WTC11 (cell line): Measurements from ENCODE around the gene SNAPC4. TPM values are rescaled to one million over a fixed set of nuclear protein-coding genes. Genes with fewer than 3 reads are reported as not detected.

Source experiments
- ATAC-seq: fragments of 200-7000 bp; cut with Tn5 transposase; 2 replicates; pipeline ENCODE4 v1.10.0; 2021; ENCODE audit warnings: mild to moderate bottlenecking, moderate library complexity
- CTCF ChIA-PET: fragments of 300-600 bp; sonication (Branson Sonifier 250); formaldehyde crosslinking; loops from one replicate; lab custom pipeline; 2021; ENCODE audit warnings: antibody characterized with exemption; lab: Charles Lee
- POLR2A ChIA-PET: fragments of 350-600 bp; sonication (Branson Sonifier 250); formaldehyde crosslinking; loops from one replicate; lab custom pipeline; 2021; ENCODE audit warnings: antibody characterized with exemption; lab: Charles Lee
- DNase-seq: peaks from one replicate; pipeline ENCODE4 v3.0.0; 2021; ENCODE audit warnings: low spot score
- H3K27ac Mint-ChIP-seq: 2 replicates; pipeline ENCODE4 v1.8.0; 2021; ENCODE audit warnings: mixed read lengths
- H3K27me3 Mint-ChIP-seq: 2 replicates; pipeline ENCODE4 v1.8.0; 2021; ENCODE audit warnings: low read depth, mild to moderate bottlenecking, moderate library complexity, mixed read lengths
- H3K36me3 Mint-ChIP-seq: 2 replicates; pipeline ENCODE4 v1.8.0; 2021; ENCODE audit warnings: mixed read lengths
- H3K4me1 Mint-ChIP-seq: 2 replicates; pipeline ENCODE4 v1.8.0; 2022; ENCODE audit warnings: mixed read lengths
- H3K4me3 Mint-ChIP-seq: 2 replicates; pipeline ENCODE4 v1.8.0; 2021; ENCODE audit warnings: mild to moderate bottlenecking, moderate library complexity, mixed read lengths
- H3K9me3 Mint-ChIP-seq: 2 replicates; pipeline ENCODE4 v1.8.0; 2021; ENCODE audit warnings: mixed read lengths
- CBFB ChIP-seq: sonication (generic); formaldehyde crosslinking; IDR thresholded peaks from 2 replicates; pipeline ENCODE4 v1.8.1; 2022; ENCODE audit warnings: mild to moderate bottlenecking, low read depth, missing genetic modification reagents
- EMX1 ChIP-seq: fragments of 250-450 bp; sonication (Bioruptor Pico); IDR thresholded peaks from 2 replicates; pipeline ENCODE4 v1.8.0; 2021; ENCODE audit warnings: mild to moderate bottlenecking
- FOXP1 ChIP-seq: sonication (generic); formaldehyde crosslinking; IDR thresholded peaks from 2 replicates; pipeline ENCODE4 v1.8.0; 2022; ENCODE audit warnings: missing genetic modification reagents, mild to moderate bottlenecking, moderate library complexity, borderline replicate concordance
- GTF2I ChIP-seq: fragments of 250-450 bp; sonication (Bioruptor Pico); conservative IDR thresholded peaks from 2 replicates; pipeline ENCODE4 v1.4.0; 2021; ENCODE audit warnings: mild to moderate bottlenecking
- IRF2 ChIP-seq: sonication (generic); formaldehyde crosslinking; IDR thresholded peaks from 2 replicates; pipeline ENCODE4 v1.8.0; 2022; ENCODE audit warnings: low read depth, missing genetic modification reagents, borderline replicate concordance
- JAZF1 ChIP-seq: fragments of 250-450 bp; sonication (Bioruptor Pico); IDR thresholded peaks from 2 replicates; pipeline ENCODE4 v1.9.0; 2021; ENCODE audit warnings: moderate library complexity, mild to moderate bottlenecking, inconsistent platforms
- KAT7 ChIP-seq: sonication (generic); formaldehyde crosslinking; IDR thresholded peaks from 2 replicates; pipeline ENCODE4 v1.8.1; 2023; ENCODE audit warnings: missing genetic modification reagents, mild to moderate bottlenecking, borderline replicate concordance
- NFE2L1 ChIP-seq: sonication (generic); formaldehyde crosslinking; IDR thresholded peaks from 2 replicates; pipeline ENCODE4 v1.8.1; 2023; ENCODE audit warnings: missing genetic modification reagents
- NR1H2 ChIP-seq: sonication (generic); formaldehyde crosslinking; IDR thresholded peaks from 2 replicates; pipeline ENCODE4 v1.9.0; 2021; ENCODE audit warnings: mild to moderate bottlenecking, moderate library complexity, missing genetic modification reagents
- SP1 ChIP-seq: sonication (generic); formaldehyde crosslinking; conservative IDR thresholded peaks from 2 replicates; pipeline ENCODE4 v1.8.1; 2022; ENCODE audit warnings: missing genetic modification reagents
- TCF7 ChIP-seq: sonication (generic); formaldehyde crosslinking; IDR thresholded peaks from 2 replicates; pipeline ENCODE4 v1.8.0; 2022; ENCODE audit warnings: mild to moderate bottlenecking, low read depth, missing genetic modification reagents, moderate library complexity
- ZNF138 ChIP-seq: sonication (generic); formaldehyde crosslinking; conservative IDR thresholded peaks from 2 replicates; pipeline ENCODE4 v1.8.1; 2022; ENCODE audit warnings: mild to moderate bottlenecking, moderate library complexity, missing genetic modification reagents
- total RNA-seq: library from RNA; stranded (reverse); gene quantifications from 3 replicates; pipeline ENCODE4 v1.2.3, GENCODE V29; 2021
- TF ChIP-seq, protein P1 (sequence below): sonication (generic); formaldehyde crosslinking; IDR thresholded peaks from 2 replicates; pipeline ENCODE4 v1.8.0; 2022; ENCODE audit warnings: mild to moderate bottlenecking, missing genetic modification reagents
- TF ChIP-seq, protein P2 (sequence below): sonication (generic); formaldehyde crosslinking; IDR thresholded peaks from 2 replicates; pipeline ENCODE4 v1.8.0; 2022; ENCODE audit warnings: missing genetic modification reagents
- TF ChIP-seq, protein P3 (sequence below): sonication (generic); formaldehyde crosslinking; conservative IDR thresholded peaks from 2 replicates; pipeline ENCODE4 v1.8.1; 2023; ENCODE audit warnings: mild to moderate bottlenecking, low read depth, missing genetic modification reagents, moderate library complexity
- TF ChIP-seq, protein P4 (sequence below): fragments of 200-600 bp; IDR thresholded peaks from 2 replicates; pipeline ENCODE4 v1.8.0; 2022; ENCODE audit warnings: antibody characterized with exemption
- TF ChIP-seq, protein P5 (sequence below): sonication (generic); formaldehyde crosslinking; IDR thresholded peaks from 2 replicates; pipeline ENCODE4 v1.8.0; 2023; ENCODE audit warnings: mild to moderate bottlenecking, missing genetic modification reagents
- TF ChIP-seq, protein P6 (sequence below): fragments of 250-450 bp; sonication (Bioruptor Pico); IDR thresholded peaks from 2 replicates; pipeline ENCODE4 v1.9.0; 2021; ENCODE audit warnings: mild to moderate bottlenecking
- TF ChIP-seq, protein P7 (sequence below): sonication (generic); formaldehyde crosslinking; IDR thresholded peaks from 2 replicates; pipeline ENCODE4 v1.8.1; 2023; ENCODE audit warnings: mild to moderate bottlenecking, missing genetic modification reagents

Gene SNAPC4
- total RNA-seq, 1 experiment from 2014 or later: 22.8 TPM

DNA sequence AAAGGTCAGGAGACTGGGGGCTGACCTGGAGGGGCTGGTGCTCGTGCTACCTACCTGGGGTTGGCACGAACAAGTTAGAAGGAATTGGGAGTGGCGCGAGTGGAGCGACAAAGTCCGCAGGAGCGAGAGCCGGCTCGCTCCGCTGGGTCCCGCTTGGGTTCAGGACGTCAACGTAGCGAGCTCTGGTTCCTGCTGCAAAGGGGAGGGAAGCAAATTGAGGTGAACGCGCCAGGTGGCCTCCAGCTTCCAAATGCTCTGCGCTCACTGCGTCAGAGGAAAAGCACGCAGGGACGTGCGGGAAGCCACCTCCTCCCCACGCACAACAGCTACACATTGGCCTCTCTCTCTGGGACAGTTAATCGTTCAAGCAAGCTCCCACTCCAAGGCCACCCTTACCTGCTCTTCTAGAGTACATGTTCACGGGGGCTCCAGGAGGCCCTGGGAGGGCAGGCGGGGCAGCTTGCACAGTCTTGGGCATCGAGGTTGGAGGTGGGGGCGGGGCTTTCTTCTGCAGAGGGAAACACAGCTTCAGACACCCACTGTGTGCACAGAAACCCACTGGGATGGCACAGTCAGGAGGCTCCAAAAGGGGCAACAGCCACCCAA lies 47.3 kb upstream of the SNAPC4 start (continued):
- TF ChIP-seq, protein P1, sequence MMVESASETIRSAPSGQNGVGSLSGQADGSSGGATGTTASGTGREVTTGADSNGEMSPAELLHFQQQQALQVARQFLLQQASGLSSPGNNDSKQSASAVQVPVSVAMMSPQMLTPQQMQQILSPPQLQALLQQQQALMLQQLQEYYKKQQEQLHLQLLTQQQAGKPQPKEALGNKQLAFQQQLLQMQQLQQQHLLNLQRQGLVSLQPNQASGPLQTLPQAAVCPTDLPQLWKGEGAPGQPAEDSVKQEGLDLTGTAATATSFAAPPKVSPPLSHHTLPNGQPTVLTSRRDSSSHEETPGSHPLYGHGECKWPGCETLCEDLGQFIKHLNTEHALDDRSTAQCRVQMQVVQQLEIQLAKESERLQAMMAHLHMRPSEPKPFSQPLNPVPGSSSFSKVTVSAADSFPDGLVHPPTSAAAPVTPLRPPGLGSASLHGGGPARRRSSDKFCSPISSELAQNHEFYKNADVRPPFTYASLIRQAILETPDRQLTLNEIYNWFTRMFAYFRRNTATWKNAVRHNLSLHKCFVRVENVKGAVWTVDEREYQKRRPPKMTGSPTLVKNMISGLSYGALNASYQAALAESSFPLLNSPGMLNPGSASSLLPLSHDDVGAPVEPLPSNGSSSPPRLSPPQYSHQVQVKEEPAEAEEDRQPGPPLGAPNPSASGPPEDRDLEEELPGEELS (CRISPR knock-in tag): no peak
- no peak for TF ChIP-seq NR1H2 (CRISPR knock-in tag)
- TF ChIP-seq KAT7 (CRISPR knock-in tag): no peak
- TF ChIP-seq ZNF138 (CRISPR knock-in tag): no peak
- TF ChIP-seq IRF2 (CRISPR knock-in tag): no peak
- TF ChIP-seq, protein P2, sequence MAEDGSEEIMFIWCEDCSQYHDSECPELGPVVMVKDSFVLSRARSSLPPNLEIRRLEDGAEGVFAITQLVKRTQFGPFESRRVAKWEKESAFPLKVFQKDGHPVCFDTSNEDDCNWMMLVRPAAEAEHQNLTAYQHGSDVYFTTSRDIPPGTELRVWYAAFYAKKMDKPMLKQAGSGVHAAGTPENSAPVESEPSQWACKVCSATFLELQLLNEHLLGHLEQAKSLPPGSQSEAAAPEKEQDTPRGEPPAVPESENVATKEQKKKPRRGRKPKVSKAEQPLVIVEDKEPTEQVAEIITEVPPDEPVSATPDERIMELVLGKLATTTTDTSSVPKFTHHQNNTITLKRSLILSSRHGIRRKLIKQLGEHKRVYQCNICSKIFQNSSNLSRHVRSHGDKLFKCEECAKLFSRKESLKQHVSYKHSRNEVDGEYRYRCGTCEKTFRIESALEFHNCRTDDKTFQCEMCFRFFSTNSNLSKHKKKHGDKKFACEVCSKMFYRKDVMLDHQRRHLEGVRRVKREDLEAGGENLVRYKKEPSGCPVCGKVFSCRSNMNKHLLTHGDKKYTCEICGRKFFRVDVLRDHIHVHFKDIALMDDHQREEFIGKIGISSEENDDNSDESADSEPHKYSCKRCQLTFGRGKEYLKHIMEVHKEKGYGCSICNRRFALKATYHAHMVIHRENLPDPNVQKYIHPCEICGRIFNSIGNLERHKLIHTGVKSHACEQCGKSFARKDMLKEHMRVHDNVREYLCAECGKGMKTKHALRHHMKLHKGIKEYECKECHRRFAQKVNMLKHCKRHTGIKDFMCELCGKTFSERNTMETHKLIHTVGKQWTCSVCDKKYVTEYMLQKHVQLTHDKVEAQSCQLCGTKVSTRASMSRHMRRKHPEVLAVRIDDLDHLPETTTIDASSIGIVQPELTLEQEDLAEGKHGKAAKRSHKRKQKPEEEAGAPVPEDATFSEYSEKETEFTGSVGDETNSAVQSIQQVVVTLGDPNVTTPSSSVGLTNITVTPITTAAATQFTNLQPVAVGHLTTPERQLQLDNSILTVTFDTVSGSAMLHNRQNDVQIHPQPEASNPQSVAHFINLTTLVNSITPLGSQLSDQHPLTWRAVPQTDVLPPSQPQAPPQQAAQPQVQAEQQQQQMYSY: no peak
- TF ChIP-seq CBFB (CRISPR knock-in tag): no peak
- no peak for TF ChIP-seq GTF2I (CRISPR knock-in tag)
- no peak for TF ChIP-seq SP1 (CRISPR knock-in tag)
- TF ChIP-seq TCF7: no peak
- TF ChIP-seq, protein P3, sequence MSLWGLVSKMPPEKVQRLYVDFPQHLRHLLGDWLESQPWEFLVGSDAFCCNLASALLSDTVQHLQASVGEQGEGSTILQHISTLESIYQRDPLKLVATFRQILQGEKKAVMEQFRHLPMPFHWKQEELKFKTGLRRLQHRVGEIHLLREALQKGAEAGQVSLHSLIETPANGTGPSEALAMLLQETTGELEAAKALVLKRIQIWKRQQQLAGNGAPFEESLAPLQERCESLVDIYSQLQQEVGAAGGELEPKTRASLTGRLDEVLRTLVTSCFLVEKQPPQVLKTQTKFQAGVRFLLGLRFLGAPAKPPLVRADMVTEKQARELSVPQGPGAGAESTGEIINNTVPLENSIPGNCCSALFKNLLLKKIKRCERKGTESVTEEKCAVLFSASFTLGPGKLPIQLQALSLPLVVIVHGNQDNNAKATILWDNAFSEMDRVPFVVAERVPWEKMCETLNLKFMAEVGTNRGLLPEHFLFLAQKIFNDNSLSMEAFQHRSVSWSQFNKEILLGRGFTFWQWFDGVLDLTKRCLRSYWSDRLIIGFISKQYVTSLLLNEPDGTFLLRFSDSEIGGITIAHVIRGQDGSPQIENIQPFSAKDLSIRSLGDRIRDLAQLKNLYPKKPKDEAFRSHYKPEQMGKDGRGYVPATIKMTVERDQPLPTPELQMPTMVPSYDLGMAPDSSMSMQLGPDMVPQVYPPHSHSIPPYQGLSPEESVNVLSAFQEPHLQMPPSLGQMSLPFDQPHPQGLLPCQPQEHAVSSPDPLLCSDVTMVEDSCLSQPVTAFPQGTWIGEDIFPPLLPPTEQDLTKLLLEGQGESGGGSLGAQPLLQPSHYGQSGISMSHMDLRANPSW (CRISPR knock-in tag): no peak

DNA sequence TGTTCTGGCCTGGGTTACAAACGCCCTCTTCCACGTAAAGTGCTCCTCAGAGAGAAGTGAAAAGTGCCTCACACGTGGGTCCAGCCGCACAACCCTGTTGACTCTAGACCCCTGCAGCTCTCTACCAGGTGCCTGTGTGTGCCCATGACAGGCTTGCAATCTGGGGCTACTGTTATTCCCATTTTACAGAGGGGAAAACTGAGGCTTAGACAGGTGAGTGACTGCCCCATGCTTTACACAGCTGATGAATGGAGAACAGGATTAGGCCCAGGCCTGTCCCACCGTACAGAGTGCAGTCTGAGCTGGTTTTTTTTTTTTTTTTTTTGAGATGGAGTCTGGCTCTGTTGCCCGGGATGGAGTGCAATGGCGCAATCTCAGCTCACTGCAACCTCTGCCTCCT lies 45.8 kb upstream of the SNAPC4 start:
- Mint-ChIP-seq H3K4me3 (no peak overlapping the region), H3K9me3 (no peaks in the 10 kb centered on the region), H3K36me3 (peaks cover 60% of the 10 kb centered on the region), H3K4me1 (no peaks in the 10 kb centered on the region), H3K27me3 (no peaks in the 10 kb centered on the region), H3K27ac (no peak overlapping the region)
- DNase-seq (no peak), ATAC-seq (no peak)
- CTCF ChIA-PET: interaction anchor here (0.6 to 0.7 kb wide), 2 partner anchors 43 to 79 kb away, joined by 3 read pairs; no protein-coding TSS in a partner anchor
- POLR2A ChIA-PET: no interaction called here
- TF ChIP-seq EMX1 (no peak), NFE2L1 (CRISPR knock-in tag) (no peak), JAZF1 (CRISPR knock-in tag) (no peak), CBFB (CRISPR knock-in tag) (no peak), FOXP1 (CRISPR knock-in tag) (no peak), ZNF138 (CRISPR knock-in tag) (no peak)
- TF ChIP-seq, protein P4, sequence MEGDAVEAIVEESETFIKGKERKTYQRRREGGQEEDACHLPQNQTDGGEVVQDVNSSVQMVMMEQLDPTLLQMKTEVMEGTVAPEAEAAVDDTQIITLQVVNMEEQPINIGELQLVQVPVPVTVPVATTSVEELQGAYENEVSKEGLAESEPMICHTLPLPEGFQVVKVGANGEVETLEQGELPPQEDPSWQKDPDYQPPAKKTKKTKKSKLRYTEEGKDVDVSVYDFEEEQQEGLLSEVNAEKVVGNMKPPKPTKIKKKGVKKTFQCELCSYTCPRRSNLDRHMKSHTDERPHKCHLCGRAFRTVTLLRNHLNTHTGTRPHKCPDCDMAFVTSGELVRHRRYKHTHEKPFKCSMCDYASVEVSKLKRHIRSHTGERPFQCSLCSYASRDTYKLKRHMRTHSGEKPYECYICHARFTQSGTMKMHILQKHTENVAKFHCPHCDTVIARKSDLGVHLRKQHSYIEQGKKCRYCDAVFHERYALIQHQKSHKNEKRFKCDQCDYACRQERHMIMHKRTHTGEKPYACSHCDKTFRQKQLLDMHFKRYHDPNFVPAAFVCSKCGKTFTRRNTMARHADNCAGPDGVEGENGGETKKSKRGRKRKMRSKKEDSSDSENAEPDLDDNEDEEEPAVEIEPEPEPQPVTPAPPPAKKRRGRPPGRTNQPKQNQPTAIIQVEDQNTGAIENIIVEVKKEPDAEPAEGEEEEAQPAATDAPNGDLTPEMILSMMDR: no peak
- TF ChIP-seq, protein P5, sequence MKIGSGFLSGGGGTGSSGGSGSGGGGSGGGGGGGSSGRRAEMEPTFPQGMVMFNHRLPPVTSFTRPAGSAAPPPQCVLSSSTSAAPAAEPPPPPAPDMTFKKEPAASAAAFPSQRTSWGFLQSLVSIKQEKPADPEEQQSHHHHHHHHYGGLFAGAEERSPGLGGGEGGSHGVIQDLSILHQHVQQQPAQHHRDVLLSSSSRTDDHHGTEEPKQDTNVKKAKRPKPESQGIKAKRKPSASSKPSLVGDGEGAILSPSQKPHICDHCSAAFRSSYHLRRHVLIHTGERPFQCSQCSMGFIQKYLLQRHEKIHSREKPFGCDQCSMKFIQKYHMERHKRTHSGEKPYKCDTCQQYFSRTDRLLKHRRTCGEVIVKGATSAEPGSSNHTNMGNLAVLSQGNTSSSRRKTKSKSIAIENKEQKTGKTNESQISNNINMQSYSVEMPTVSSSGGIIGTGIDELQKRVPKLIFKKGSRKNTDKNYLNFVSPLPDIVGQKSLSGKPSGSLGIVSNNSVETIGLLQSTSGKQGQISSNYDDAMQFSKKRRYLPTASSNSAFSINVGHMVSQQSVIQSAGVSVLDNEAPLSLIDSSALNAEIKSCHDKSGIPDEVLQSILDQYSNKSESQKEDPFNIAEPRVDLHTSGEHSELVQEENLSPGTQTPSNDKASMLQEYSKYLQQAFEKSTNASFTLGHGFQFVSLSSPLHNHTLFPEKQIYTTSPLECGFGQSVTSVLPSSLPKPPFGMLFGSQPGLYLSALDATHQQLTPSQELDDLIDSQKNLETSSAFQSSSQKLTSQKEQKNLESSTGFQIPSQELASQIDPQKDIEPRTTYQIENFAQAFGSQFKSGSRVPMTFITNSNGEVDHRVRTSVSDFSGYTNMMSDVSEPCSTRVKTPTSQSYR (CRISPR knock-in tag): no peak
- TF ChIP-seq, protein P6, sequence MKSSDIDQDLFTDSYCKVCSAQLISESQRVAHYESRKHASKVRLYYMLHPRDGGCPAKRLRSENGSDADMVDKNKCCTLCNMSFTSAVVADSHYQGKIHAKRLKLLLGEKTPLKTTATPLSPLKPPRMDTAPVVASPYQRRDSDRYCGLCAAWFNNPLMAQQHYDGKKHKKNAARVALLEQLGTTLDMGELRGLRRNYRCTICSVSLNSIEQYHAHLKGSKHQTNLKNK (CRISPR knock-in tag): no peak
- TF ChIP-seq, protein P7, sequence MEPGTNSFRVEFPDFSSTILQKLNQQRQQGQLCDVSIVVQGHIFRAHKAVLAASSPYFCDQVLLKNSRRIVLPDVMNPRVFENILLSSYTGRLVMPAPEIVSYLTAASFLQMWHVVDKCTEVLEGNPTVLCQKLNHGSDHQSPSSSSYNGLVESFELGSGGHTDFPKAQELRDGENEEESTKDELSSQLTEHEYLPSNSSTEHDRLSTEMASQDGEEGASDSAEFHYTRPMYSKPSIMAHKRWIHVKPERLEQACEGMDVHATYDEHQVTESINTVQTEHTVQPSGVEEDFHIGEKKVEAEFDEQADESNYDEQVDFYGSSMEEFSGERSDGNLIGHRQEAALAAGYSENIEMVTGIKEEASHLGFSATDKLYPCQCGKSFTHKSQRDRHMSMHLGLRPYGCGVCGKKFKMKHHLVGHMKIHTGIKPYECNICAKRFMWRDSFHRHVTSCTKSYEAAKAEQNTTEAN (CRISPR knock-in tag): no peak
